CD4-positive, alpha-beta T cell (primary cell): ENCODE measurements around the gene FSCN2. TPM values are rescaled to one million over a fixed set of nuclear protein-coding genes. Genes with fewer than 3 reads are reported as not detected.
A peak's percentile ranks its signal among the peaks of the same experiment; 100 is the strongest.

Experiments
- ATAC-seq: fragments of 200-7000 bp; cut with Tn5 transposase; one replicate; pipeline ENCODE4 v1.10.0; 2022; ENCODE audit warnings: mild to moderate bottlenecking; ENCODE audit not compliant: poor library complexity
- CTCF ChIA-PET: fragments of 350-600 bp; sonication (Branson Sonifier 250); formaldehyde crosslinking; loops from one replicate; lab custom pipeline; 2021; ENCODE audit warnings: antibody characterized with exemption, inconsistent platforms; lab: Charles Lee
- POLR2A ChIA-PET: fragments of 350-600 bp; sonication (Branson Sonifier 250); formaldehyde crosslinking; loops from one replicate; lab custom pipeline; 2021; ENCODE audit warnings: antibody characterized with exemption, inconsistent platforms; lab: Charles Lee
- DNase-seq, 14 experiments: peaks; one replicate each; pipeline ENCODE4 v3.0.0-alpha.2; 2013 to 2020; ENCODE audit warnings: mixed read lengths in 2 of 14
- H3K27ac ChIP-seq, 2 donors: one replicate each; pipeline versions ENCODE4 v1.5.1 to v1.7.0; 2013; ENCODE audit warnings: low read length in 2 of 2, low read depth in 1 of 2, mild to moderate bottlenecking in 1 of 2
- H3K27me3 ChIP-seq, 2 experiments: 1 replicate in 1 of 2; 2 replicates in 1 of 2; pipeline versions ENCODE4 v1.6.1 to v1.7.0; 2013; ENCODE audit warnings: low read length in 2 of 2, control low read depth in 1 of 2, mild to moderate bottlenecking in 1 of 2, moderate library complexity in 1 of 2; ENCODE audit not compliant: insufficient read depth in 2 of 2, control insufficient read depth in 1 of 2
- H3K36me3 ChIP-seq: one replicate; pipeline ENCODE4 v1.6.1; 2013; ENCODE audit warnings: low read length, control low read depth; ENCODE audit not compliant: insufficient read depth
- H3K4me1 ChIP-seq: one replicate; pipeline ENCODE4 v1.6.1; 2013; ENCODE audit warnings: low read length, control low read depth; ENCODE audit not compliant: insufficient read depth
- H3K4me3 ChIP-seq: one replicate; pipeline ENCODE4 v1.5.1; 2013; ENCODE audit warnings: mild to moderate bottlenecking, low read length, moderate library complexity
- H3K9me3 ChIP-seq, 2 experiments: 1 replicate in 1 of 2; 2 replicates in 1 of 2; pipeline versions ENCODE4 v1.6.1 to v1.7.0; 2013; ENCODE audit warnings: low read length in 2 of 2, mild to moderate bottlenecking in 2 of 2, control low read depth in 1 of 2, moderate library complexity in 1 of 2; ENCODE audit not compliant: control insufficient read depth in 1 of 2, insufficient read depth in 1 of 2
- H3K27ac Mint-ChIP-seq: one replicate; pipeline ENCODE4 v1.8.0; 2020; ENCODE audit warnings: mixed read lengths
- H3K27me3 Mint-ChIP-seq: one replicate; pipeline ENCODE4 v1.8.0; 2021; ENCODE audit warnings: mixed read lengths
- H3K36me3 Mint-ChIP-seq: one replicate; pipeline ENCODE4 v1.8.0; 2021; ENCODE audit warnings: low read depth, mixed read lengths
- H3K4me1 Mint-ChIP-seq: one replicate; pipeline ENCODE4 v1.8.0; 2021; ENCODE audit warnings: low read depth, mixed read lengths
- H3K4me3 Mint-ChIP-seq: one replicate; pipeline ENCODE4 v1.8.0; 2020; ENCODE audit warnings: mild to moderate bottlenecking, mixed read lengths
- H3K9me3 Mint-ChIP-seq: one replicate; pipeline ENCODE4 v1.8.0; 2020; ENCODE audit warnings: mixed read lengths
- CTCF ChIP-seq: fragments of 200-600 bp; IDR thresholded peaks from one replicate; pipeline ENCODE4 v1.8.0; 2022; ENCODE audit warnings: antibody characterized with exemption, mild to moderate bottlenecking
- intact Hi-C, 2 experiments: fragments of 100-400 bp; cut with DNase I in 1 of 2; cut with micrococcal nuclease in 1 of 2; formaldehyde crosslinking; loops; one replicate each; pipeline versions ENCODE4 v1.15.1 to v1.9.0; 2023 to 2025; cut with DNase I, micrococcal nuclease
- total RNA-seq, 174 experiments: library from RNA in 2 of 174; stranded (reverse) in 2 of 174; gene quantifications; one replicate each; pipeline ENCODE4 v1.2.3 and lab custom pipeline; 2021 to 2026

FSCN2 gene
- total RNA-seq, 2 experiments from 2014 or later: 1.0 to 1.1 TPM

GRCh38 chr17:81482673-81483072 lies 45.5 kb upstream of the FSCN2 start:
- DNase-seq: no peak
- H3K9me3 Mint-ChIP-seq: no peaks in the 10 kb centered on the region
- Histone ChIP-seq H3K9me3 (peaks cover 0 to 7% of the 10 kb centered on the region in 2 experiments), H3K4me3 (no peak overlapping the region), H3K36me3 (no peaks in the 10 kb centered on the region), H3K27ac (no peak overlapping the region), H3K4me1 (peaks cover 47% of the 10 kb centered on the region), H3K27me3 (peaks cover 25 to 31% of the 10 kb centered on the region in 2 experiments)
- peaks cover 29% of the 10 kb centered on the region for H3K27me3 Mint-ChIP-seq
- intact Hi-C loops: loop anchor here (5.0 to 10.0 kb wide), 4 partner anchors 245 to 1338 kb away; partner anchors contain the start of genes CHMP6 (in 1 of the 2), EIF4A3 (in 1 of the 2), NDUFAF8 (in 1 of the 2) and TEPSIN (in 1 of the 2)
- no peak overlapping the region for H3K27ac Mint-ChIP-seq
- CTCF ChIA-PET: no interaction called here
- no peak for TF ChIP-seq CTCF
- no peaks in the 10 kb centered on the region for H3K36me3 Mint-ChIP-seq
- no peak for ATAC-seq
- POLR2A ChIA-PET: no interaction called here
- H3K4me3 Mint-ChIP-seq: peak overlapping the region; percentile 79
- H3K4me1 Mint-ChIP-seq: peaks cover 7% of the 10 kb centered on the region

- Mint-ChIP-seq H3K36me3 (no peaks in the 10 kb centered on the region), H3K27ac (no peak overlapping the region), H3K4me3 (peak overlapping the region; percentile 79), H3K9me3 (no peaks in the 10 kb centered on the region), H3K4me1 (peaks cover 7% of the 10 kb centered on the region), H3K27me3 (peaks cover 24% of the 10 kb centered on the region)
- POLR2A ChIA-PET: interaction anchor here (1.8 to 2.0 kb wide), 3 partner anchors 26 to 244 kb away, joined by 6 to 18 read pairs (median 17); partner anchors contain the start of genes ACTG1, NDUFAF8 and TEPSIN
- CTCF ChIA-PET: interaction anchor here (0.6 to 2.5 kb wide), 5 partner anchors 30 to 399 kb away, joined by 3 to 14 read pairs (median 9); partner anchors contain the start of genes ACTG1 and SLC38A10
- Histone ChIP-seq H3K27me3 (peaks cover 25 to 31% of the 10 kb centered on the region in 2 experiments), H3K27ac (no peak overlapping the region), H3K9me3 (peaks cover 0 to 7% of the 10 kb centered on the region in 2 experiments), H3K4me3 (no peak overlapping the region), H3K4me1 (peaks cover 50% of the 10 kb centered on the region), H3K36me3 (no peaks in the 10 kb centered on the region)
- no peak for TF ChIP-seq CTCF
- intact Hi-C loops: loop anchor here (5.0 to 10.0 kb wide), 4 partner anchors 246 to 1338 kb away; partner anchors contain the start of genes CHMP6 (in 1 of the 2), EIF4A3 (in 1 of the 2), NDUFAF8 (in 1 of the 2) and TEPSIN (in 1 of the 2)
- peak in 3 of 14 experiments; percentile 25 to 60 (median 52) for DNase-seq
- ATAC-seq: no peak
Observed at GRCh38 chr17:81483085-81483861, 44.9 kb upstream of the FSCN2 start.

- Mint-ChIP-seq H3K4me3 (no peak overlapping the region), H3K27me3 (peaks cover 24% of the 10 kb centered on the region), H3K4me1 (peaks cover 7% of the 10 kb centered on the region), H3K27ac (no peak overlapping the region), H3K9me3 (no peaks in the 10 kb centered on the region), H3K36me3 (no peaks in the 10 kb centered on the region)
- intact Hi-C loops: loop anchor here (1.0 to 10.0 kb wide), 11 partner anchors 69 to 1339 kb away; partner anchors contain the start of genes FAAP100 (in 2 of the 2), BAHCC1 (in 1 of the 2), CHMP6 (in 1 of the 2) and EIF4A3 (in 1 of the 2)
- no peak overlapping the region for H3K27ac ChIP-seq
- H3K4me3 ChIP-seq: peak overlapping the region; percentile 39
- H3K36me3 ChIP-seq: no peaks in the 10 kb centered on the region
- no peak for DNase-seq
- CTCF ChIA-PET: interaction anchor here (0.6 to 2.5 kb wide), 7 partner anchors 30 to 398 kb away, joined by 3 to 14 read pairs (median 5); partner anchors contain the start of genes ACTG1 and SLC38A10
- ATAC-seq: peak; percentile 1
- H3K9me3 ChIP-seq: peaks cover 0 to 7% of the 10 kb centered on the region in 2 experiments
- POLR2A ChIA-PET: interaction anchor here (1.8 to 2.0 kb wide), 3 partner anchors 26 to 245 kb away, joined by 6 to 18 read pairs (median 17); partner anchors contain the start of genes ACTG1, NDUFAF8 and TEPSIN
- H3K4me1 ChIP-seq: peaks cover 55% of the 10 kb centered on the region
- no peak for TF ChIP-seq CTCF
- peaks cover 25 to 31% of the 10 kb centered on the region in 2 experiments for H3K27me3 ChIP-seq
Observed at GRCh38 chr17:81483862-81484194, 44.3 kb upstream of the FSCN2 start.
